HepG2 (cell line): ENCODE results near the gene RNF126. TPM values are rescaled to one million over a fixed set of nuclear protein-coding genes. Genes with fewer than 3 reads are reported as not detected.

ENCODE experiments used
- BCL6 ChIP-seq: IDR thresholded peaks from 2 replicates; pipeline ENCODE4 v1.6.1; 2016; ENCODE audit warnings: missing genetic modification reagents, missing compliant biosample characterization
- CBFB ChIP-seq: sonication (generic); formaldehyde crosslinking; IDR thresholded peaks from 2 replicates; pipeline ENCODE4 v1.4.0; 2020; ENCODE audit warnings: missing genetic modification reagents
- CEBPG ChIP-seq: IDR thresholded peaks from 2 replicates; pipeline ENCODE4 v1.6.1; 2016
- FOXC1 ChIP-seq: sonication (generic); formaldehyde crosslinking; IDR thresholded peaks from 2 replicates; pipeline ENCODE4 v1.8.0; 2022; ENCODE audit warnings: mild to moderate bottlenecking, missing genetic modification reagents, borderline replicate concordance
- GABPA ChIP-seq, 2 experiments: IDR thresholded peaks; 2 replicates each; pipeline ENCODE4 v1.6.1; 2011 to 2016; ENCODE audit warnings: low read depth in 2 of 2, low read length in 1 of 2, missing biosample characterization in 1 of 2, missing genetic modification characterization in 1 of 2
- GLI4 ChIP-seq: sonication (generic); formaldehyde crosslinking; IDR thresholded peaks from 2 replicates; pipeline ENCODE4 v1.5.1; 2020; ENCODE audit warnings: missing genetic modification reagents, mild to moderate bottlenecking, moderate library complexity, borderline replicate concordance
- HDAC6 ChIP-seq: fragments of 200-600 bp; sonication (generic); IDR thresholded peaks from 2 replicates; pipeline ENCODE4 v1.7.0; 2017; ENCODE audit warnings: mild to moderate bottlenecking, antibody characterized with exemption, low read length, low read depth
- MED1 ChIP-seq: sonication (generic); formaldehyde crosslinking; IDR thresholded peaks from 2 replicates; pipeline ENCODE4 v1.4.0; 2020; ENCODE audit warnings: missing genetic modification reagents
- NFYB ChIP-seq: sonication (generic); formaldehyde crosslinking; IDR thresholded peaks from 2 replicates; pipeline ENCODE4 v1.4.0; 2020; ENCODE audit warnings: missing genetic modification reagents
- RELA ChIP-seq: sonication (generic); formaldehyde crosslinking; IDR thresholded peaks from 2 replicates; pipeline ENCODE4 v1.4.0; 2020; ENCODE audit warnings: missing genetic modification reagents
- SMAD3 ChIP-seq: sonication (generic); formaldehyde crosslinking; IDR thresholded peaks from 2 replicates; pipeline ENCODE4 v1.4.0; 2020; ENCODE audit warnings: missing genetic modification reagents
- THYN1 ChIP-seq: sonication (generic); formaldehyde crosslinking; IDR thresholded peaks from 2 replicates; pipeline ENCODE4 v1.8.1; 2023; ENCODE audit warnings: low read depth, mild to moderate bottlenecking, moderate library complexity, missing genetic modification reagents, borderline replicate concordance
- XBP1 ChIP-seq: sonication (generic); formaldehyde crosslinking; IDR thresholded peaks from 2 replicates; pipeline ENCODE4 v1.5.0; 2020; ENCODE audit warnings: missing genetic modification reagents
- ZBTB1 ChIP-seq: sonication (generic); formaldehyde crosslinking; IDR thresholded peaks from 2 replicates; pipeline ENCODE4 v1.4.0; 2020; ENCODE audit warnings: missing genetic modification reagents, borderline replicate concordance
- ZFP90 ChIP-seq: sonication (generic); formaldehyde crosslinking; IDR thresholded peaks from 2 replicates; pipeline ENCODE4 v1.8.0; 2022; ENCODE audit warnings: missing genetic modification reagents, mild to moderate bottlenecking, inconsistent platforms, borderline replicate concordance
- ZNF160 ChIP-seq: sonication (generic); formaldehyde crosslinking; IDR thresholded peaks from 2 replicates; pipeline ENCODE4 v1.8.0; 2022; ENCODE audit warnings: mild to moderate bottlenecking, inconsistent platforms, missing genetic modification reagents
- ZNF562 ChIP-seq: sonication (generic); formaldehyde crosslinking; IDR thresholded peaks from 2 replicates; pipeline ENCODE4 v1.8.0; 2022; ENCODE audit warnings: missing genetic modification reagents, borderline replicate concordance
- ZNF724P ChIP-seq: sonication (generic); formaldehyde crosslinking; IDR thresholded peaks from 2 replicates; pipeline ENCODE4 v1.8.0; 2022; ENCODE audit warnings: missing genetic modification reagents, borderline replicate concordance
- ZNF879 ChIP-seq: sonication (generic); formaldehyde crosslinking; IDR thresholded peaks from 2 replicates; pipeline ENCODE4 v1.8.1; 2023; ENCODE audit warnings: missing genetic modification reagents
- polyA plus RNA-seq, 8 experiments: library from polyadenylated mRNA; depleted of rRNA in 3 of 8; stranded (reverse) in 7 of 8; unstranded in 1 of 8; fragments of >200 nt; fragmentation: Illumina TruSeq in 4 of 8; extraction: Trizol in 4 of 8; gene quantifications; 2 replicates each; pipeline versions ENCODE4 v1.2.1 to v1.2.3, GENCODE V29; 2011 to 2016; ENCODE audit warnings: low read depth in 4 of 8, missing spikeins in 1 of 8, mixed read lengths in 1 of 8; ENCODE audit not compliant: insufficient read depth in 1 of 8
- total RNA-seq, 5 experiments: library from RNA; depleted of rRNA; stranded (reverse); fragments of >200 nt; fragmentation: Illumina TruSeq; extraction: Trizol; gene quantifications; 2 replicates each; pipeline ENCODE4 v1.2.3, GENCODE V29; 2016; ENCODE audit warnings: low read depth in 1 of 5
- TF ChIP-seq, protein P1 (sequence below): sonication (generic); formaldehyde crosslinking; IDR thresholded peaks from 2 replicates; pipeline ENCODE4 v1.5.1; 2020; ENCODE audit warnings: missing genetic modification reagents, mild to moderate bottlenecking, borderline replicate concordance
- TF ChIP-seq, protein P2 (sequence below): sonication (generic); formaldehyde crosslinking; IDR thresholded peaks from 2 replicates; pipeline ENCODE4 v1.4.0; 2020; ENCODE audit warnings: mild to moderate bottlenecking, missing genetic modification reagents
- TF ChIP-seq, protein P3 (sequence below): sonication (generic); formaldehyde crosslinking; IDR thresholded peaks from 2 replicates; pipeline ENCODE4 v1.8.0; 2023; ENCODE audit warnings: mild to moderate bottlenecking, missing genetic modification reagents
- TF ChIP-seq, protein P4 (sequence below): sonication (generic); formaldehyde crosslinking; IDR thresholded peaks from 2 replicates; pipeline ENCODE4 v1.5.1; 2020; ENCODE audit warnings: missing genetic modification reagents, mild to moderate bottlenecking, borderline replicate concordance
- TF ChIP-seq, protein P5 (sequence below): IDR thresholded peaks from 2 replicates; pipeline ENCODE4 v1.6.1; 2016; ENCODE audit warnings: low read depth, borderline replicate concordance

The RNF126 gene
- total and polyA plus RNA-seq, 2 of the 13 experiments (the other 11 are each of a cell fraction or from before 2014, with no cell fraction given) = 23.2 to 34.0 TPM

DNA sequence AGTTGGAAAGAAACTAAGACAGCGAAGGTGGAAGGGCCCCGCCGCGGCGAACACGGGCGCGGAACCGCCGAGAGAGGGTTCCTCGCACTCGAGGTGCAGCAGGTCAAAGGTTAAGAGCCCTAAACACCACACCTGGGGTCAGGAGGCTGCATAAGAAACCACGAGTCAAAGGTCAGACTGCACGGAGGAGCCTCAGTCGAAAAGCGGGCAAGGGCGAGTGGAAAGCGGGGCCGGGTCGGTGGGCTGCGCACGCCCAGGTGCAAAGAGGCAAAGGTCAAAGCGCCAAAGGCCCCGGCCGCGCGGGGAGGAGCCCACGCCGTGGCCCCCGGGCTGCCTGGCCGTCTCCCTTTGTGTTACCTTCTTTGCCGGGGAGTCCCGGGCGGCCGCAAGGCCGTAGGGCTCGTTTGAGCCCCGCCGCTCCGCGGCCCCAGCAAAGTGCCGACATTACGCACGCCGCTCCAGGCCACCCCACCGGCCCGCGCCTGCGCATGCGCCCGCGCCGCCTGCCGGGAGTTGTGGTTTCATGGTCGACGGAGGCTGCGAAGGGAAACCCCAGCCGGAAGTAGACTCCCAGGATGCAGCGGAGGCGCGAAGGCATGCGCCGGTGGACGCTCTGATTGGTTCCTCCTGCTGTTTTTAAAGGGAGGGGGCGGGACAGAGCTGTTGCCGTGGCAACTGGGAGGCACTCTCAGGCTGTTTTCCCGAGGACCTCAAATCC is 29.8 kb downstream of the RNF126 start, which contains the start of gene POLRMT (continued):
- TF ChIP-seq, protein P1, sequence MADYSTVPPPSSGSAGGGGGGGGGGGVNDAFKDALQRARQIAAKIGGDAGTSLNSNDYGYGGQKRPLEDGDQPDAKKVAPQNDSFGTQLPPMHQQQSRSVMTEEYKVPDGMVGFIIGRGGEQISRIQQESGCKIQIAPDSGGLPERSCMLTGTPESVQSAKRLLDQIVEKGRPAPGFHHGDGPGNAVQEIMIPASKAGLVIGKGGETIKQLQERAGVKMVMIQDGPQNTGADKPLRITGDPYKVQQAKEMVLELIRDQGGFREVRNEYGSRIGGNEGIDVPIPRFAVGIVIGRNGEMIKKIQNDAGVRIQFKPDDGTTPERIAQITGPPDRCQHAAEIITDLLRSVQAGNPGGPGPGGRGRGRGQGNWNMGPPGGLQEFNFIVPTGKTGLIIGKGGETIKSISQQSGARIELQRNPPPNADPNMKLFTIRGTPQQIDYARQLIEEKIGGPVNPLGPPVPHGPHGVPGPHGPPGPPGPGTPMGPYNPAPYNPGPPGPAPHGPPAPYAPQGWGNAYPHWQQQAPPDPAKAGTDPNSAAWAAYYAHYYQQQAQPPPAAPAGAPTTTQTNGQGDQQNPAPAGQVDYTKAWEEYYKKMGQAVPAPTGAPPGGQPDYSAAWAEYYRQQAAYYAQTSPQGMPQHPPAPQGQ (CRISPR knock-in tag) = no peak
- TF ChIP-seq, protein P2, sequence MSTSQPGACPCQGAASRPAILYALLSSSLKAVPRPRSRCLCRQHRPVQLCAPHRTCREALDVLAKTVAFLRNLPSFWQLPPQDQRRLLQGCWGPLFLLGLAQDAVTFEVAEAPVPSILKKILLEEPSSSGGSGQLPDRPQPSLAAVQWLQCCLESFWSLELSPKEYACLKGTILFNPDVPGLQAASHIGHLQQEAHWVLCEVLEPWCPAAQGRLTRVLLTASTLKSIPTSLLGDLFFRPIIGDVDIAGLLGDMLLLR (CRISPR knock-in tag) = 0 out of 2 replicates have a peak, but pooled peaks have one; percentile 2
- TF ChIP-seq, protein P3, sequence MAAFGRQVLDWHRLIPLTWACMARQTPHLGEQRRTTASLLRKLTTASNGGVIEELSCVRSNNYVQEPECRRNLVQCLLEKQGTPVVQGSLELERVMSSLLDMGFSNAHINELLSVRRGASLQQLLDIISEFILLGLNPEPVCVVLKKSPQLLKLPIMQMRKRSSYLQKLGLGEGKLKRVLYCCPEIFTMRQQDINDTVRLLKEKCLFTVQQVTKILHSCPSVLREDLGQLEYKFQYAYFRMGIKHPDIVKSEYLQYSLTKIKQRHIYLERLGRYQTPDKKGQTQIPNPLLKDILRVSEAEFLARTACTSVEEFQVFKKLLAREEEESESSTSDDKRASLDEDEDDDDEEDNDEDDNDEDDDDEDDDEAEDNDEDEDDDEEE = peak; percentile 84
- peak; percentile 90 for TF ChIP-seq NFYB (CRISPR knock-in tag)
- TF ChIP-seq ZNF160 (CRISPR knock-in tag) = no peak
- TF ChIP-seq ZNF879 (CRISPR knock-in tag) = no peak
- TF ChIP-seq ZFP90 (CRISPR knock-in tag) = peak; percentile 78; the same call in 1 of the 2 replicates
- TF ChIP-seq FOXC1 (CRISPR knock-in tag) = peak; percentile 55; the same call in 1 of the 2 replicates
- TF ChIP-seq, protein P4, sequence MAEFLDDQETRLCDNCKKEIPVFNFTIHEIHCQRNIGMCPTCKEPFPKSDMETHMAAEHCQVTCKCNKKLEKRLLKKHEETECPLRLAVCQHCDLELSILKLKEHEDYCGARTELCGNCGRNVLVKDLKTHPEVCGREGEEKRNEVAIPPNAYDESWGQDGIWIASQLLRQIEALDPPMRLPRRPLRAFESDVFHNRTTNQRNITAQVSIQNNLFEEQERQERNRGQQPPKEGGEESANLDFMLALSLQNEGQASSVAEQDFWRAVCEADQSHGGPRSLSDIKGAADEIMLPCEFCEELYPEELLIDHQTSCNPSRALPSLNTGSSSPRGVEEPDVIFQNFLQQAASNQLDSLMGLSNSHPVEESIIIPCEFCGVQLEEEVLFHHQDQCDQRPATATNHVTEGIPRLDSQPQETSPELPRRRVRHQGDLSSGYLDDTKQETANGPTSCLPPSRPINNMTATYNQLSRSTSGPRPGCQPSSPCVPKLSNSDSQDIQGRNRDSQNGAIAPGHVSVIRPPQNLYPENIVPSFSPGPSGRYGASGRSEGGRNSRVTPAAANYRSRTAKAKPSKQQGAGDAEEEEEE (CRISPR knock-in tag) = no peak
- no peak for TF ChIP-seq CEBPG (CRISPR knock-in tag)
- no peak for TF ChIP-seq GLI4 (CRISPR knock-in tag)
- 0 out of 2 replicates have a peak, but pooled peaks have one; percentile 11 for TF ChIP-seq BCL6 (CRISPR knock-in tag)
- no peak for TF ChIP-seq THYN1
- no peak for TF ChIP-seq XBP1 (CRISPR knock-in tag)
- TF ChIP-seq ZBTB1 = no peak
- TF ChIP-seq ZNF562 (CRISPR knock-in tag) = no peak
- TF ChIP-seq CBFB = 0 out of 2 replicates have a peak, but pooled peaks have one; percentile 71
- TF ChIP-seq GABPA (IDR thresholded peaks at IDR 0.05; ENCODE audit: low read depth, low read length) = peak; percentile 91
- peak; percentile 95 for TF ChIP-seq GABPA (CRISPR knock-in tag; IDR thresholded peaks at IDR 0.05; ENCODE audit: low read depth)
- TF ChIP-seq SMAD3 (CRISPR knock-in tag) = no peak
- peak; percentile 33; the same call in 1 of the 2 replicates for TF ChIP-seq MED1
- TF ChIP-seq, protein P5, sequence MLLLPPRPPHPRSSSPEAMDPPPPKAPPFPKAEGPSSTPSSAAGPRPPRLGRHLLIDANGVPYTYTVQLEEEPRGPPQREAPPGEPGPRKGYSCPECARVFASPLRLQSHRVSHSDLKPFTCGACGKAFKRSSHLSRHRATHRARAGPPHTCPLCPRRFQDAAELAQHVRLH (CRISPR knock-in tag) = peak; percentile 74; the same call in 1 of the 2 replicates
- TF ChIP-seq ZNF724P = no peak
- TF ChIP-seq HDAC6 = no peak
- no peak for TF ChIP-seq RELA (CRISPR knock-in tag)
